ENCODE results near the gene RPS6KA2. TPM values are rescaled to one million over a fixed set of nuclear protein-coding genes. Genes with fewer than 3 reads are reported as not detected.

The RPS6KA2 gene
- total RNA-seq, 1 donor from 2014 or later = 37.5 TPM

DNA sequence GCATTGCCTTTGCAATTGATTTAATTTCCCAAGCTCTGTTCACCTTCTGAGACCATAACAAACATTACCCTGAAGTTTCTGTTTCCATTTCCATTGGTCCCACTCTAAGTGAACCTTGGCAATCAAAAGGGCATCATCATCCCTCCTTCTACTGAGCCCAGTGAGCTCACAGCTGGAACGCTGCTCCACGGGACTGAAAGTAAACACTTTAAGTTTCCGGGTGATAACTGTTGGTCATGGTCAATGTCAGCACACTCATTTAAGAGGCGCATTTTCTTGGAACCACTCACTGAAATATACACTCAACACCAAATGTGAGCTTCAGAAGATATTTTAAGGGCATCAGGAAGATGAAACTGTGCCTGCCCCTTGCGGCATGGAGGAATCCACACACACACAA, 37.1 kb upstream of the RPS6KA2 start:
- H3K4me1 Mint-ChIP-seq (ENCODE audit: low read depth) = peaks cover 6% of the 10 kb centered on the region
- no peaks in the 10 kb centered on the region for H3K9me3 Mint-ChIP-seq (ENCODE audit: low read depth)
- H3K4me3 Mint-ChIP-seq (ENCODE audit: low read depth) = no peak overlapping the region
- no peaks in the 10 kb centered on the region for H3K36me3 Mint-ChIP-seq (ENCODE audit: insufficient read depth)
- no peak for DNase-seq (ENCODE audit: low spot score, unreplicated experiment)
- H3K27ac Mint-ChIP-seq = no peak overlapping the region
- H3K27me3 Mint-ChIP-seq = peaks cover 39% of the 10 kb centered on the region
- TF ChIP-seq, protein P1, sequence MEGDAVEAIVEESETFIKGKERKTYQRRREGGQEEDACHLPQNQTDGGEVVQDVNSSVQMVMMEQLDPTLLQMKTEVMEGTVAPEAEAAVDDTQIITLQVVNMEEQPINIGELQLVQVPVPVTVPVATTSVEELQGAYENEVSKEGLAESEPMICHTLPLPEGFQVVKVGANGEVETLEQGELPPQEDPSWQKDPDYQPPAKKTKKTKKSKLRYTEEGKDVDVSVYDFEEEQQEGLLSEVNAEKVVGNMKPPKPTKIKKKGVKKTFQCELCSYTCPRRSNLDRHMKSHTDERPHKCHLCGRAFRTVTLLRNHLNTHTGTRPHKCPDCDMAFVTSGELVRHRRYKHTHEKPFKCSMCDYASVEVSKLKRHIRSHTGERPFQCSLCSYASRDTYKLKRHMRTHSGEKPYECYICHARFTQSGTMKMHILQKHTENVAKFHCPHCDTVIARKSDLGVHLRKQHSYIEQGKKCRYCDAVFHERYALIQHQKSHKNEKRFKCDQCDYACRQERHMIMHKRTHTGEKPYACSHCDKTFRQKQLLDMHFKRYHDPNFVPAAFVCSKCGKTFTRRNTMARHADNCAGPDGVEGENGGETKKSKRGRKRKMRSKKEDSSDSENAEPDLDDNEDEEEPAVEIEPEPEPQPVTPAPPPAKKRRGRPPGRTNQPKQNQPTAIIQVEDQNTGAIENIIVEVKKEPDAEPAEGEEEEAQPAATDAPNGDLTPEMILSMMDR (IDR thresholded peaks at IDR 0.05; ENCODE audit: unreplicated experiment) = no peak

DNA sequence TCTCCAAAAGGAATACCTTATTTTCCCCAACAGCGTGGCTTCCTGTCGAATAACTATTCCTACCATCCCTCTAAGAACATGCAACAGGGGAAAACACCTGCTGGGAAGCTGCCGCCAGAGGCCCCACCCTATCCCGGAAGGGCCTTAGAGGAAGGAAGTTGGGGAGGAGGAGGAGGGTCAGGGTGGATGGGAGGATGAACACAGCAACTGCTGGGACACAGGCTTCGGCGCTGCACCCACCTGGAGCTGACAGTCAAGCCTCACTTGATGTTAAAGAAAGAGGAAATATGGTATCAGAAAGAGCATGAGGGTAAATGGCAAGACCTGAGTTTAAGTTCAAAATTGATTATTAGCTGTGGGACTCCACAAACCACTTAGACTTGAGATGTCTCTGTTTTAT, 36.5 kb upstream of the RPS6KA2 start:
- TF ChIP-seq, protein P1 (IDR thresholded peaks at IDR 0.05; ENCODE audit: unreplicated experiment) = no peak

DNA sequence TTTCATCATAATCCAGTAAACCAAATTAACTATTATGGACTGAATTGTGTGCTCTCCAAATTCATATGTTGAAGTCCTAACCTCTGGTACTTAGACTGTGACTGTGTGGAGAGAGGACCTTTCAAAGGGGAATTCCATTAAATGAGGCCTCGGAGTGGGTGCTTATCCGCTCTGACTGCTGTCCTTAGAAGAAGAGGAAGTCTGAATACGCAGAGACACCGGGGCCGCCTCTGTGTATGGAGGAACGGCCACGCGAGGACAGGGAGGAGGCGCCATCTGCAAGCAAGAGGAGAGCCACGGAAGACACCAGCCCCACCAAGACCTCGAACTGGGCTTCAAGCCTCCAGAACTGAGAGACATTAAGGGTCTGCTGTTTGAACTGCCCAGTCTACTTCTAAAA, 35.6 kb upstream of the RPS6KA2 start:
- Mint-ChIP-seq H3K4me3 (ENCODE audit: low read depth) (no peak overlapping the region), H3K27me3 (peaks cover 37% of the 10 kb centered on the region), H3K36me3 (ENCODE audit: insufficient read depth) (no peaks in the 10 kb centered on the region), H3K4me1 (ENCODE audit: low read depth) (peaks cover 6% of the 10 kb centered on the region), H3K27ac (no peak overlapping the region), H3K9me3 (ENCODE audit: low read depth) (no peaks in the 10 kb centered on the region)
- DNase-seq (ENCODE audit: low spot score, unreplicated experiment) = no peak
- TF ChIP-seq, protein P1 (IDR thresholded peaks at IDR 0.05; ENCODE audit: unreplicated experiment) = no peak

More for the DNA sequence above, 36.5 kb upstream of the RPS6KA2 start:
- no peaks in the 10 kb centered on the region for H3K9me3 Mint-ChIP-seq (ENCODE audit: low read depth)
- H3K27ac Mint-ChIP-seq = no peak overlapping the region
- peaks cover 39% of the 10 kb centered on the region for H3K27me3 Mint-ChIP-seq
- DNase-seq (ENCODE audit: low spot score, unreplicated experiment) = no peak
- peaks cover 6% of the 10 kb centered on the region for H3K4me1 Mint-ChIP-seq (ENCODE audit: low read depth)
- no peaks in the 10 kb centered on the region for H3K36me3 Mint-ChIP-seq (ENCODE audit: insufficient read depth)
- no peak overlapping the region for H3K4me3 Mint-ChIP-seq (ENCODE audit: low read depth)

DNA sequence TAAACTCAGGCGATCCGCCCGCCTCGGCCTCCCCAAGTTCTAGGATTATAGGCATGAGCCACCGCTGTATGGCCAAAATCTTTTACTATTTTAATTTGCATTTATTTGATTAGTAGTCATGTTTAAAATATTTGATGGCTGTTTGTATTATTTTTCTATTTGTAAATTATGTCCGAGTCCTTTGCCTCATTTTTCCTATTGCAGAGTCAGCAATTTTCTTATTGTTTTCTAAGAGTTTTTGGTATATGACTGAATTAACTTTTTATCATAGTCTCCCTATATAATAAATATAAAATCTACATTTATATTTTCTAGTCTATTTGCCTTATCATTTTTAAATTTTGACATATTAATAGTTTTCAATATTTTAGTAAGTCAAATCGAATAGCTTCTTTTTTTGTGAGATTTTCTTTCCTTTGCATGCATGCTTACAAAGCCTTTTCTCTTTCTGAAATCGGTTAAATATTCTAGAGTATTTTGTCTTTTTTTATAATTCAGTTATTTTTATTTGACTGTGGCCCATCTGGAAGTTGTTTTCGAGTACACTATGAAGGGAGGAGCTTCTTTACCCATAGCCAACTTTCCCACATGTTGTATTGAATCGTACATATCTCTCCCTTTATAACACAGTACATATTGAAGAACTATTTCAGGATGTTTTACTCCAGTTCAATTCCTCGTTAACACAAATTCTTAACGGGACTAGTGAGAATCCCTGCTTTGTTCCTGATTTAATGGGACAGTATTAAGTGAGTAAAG, 34.5 kb upstream of the RPS6KA2 start:
- no peak for DNase-seq (ENCODE audit: low spot score, unreplicated experiment)
- Mint-ChIP-seq H3K36me3 (ENCODE audit: insufficient read depth) (no peaks in the 10 kb centered on the region), H3K4me3 (ENCODE audit: low read depth) (no peak overlapping the region), H3K9me3 (ENCODE audit: low read depth) (no peaks in the 10 kb centered on the region), H3K27me3 (peaks cover 38% of the 10 kb centered on the region), H3K27ac (no peak overlapping the region), H3K4me1 (ENCODE audit: low read depth) (peaks cover 6% of the 10 kb centered on the region)
- TF ChIP-seq, protein P1 (IDR thresholded peaks at IDR 0.05; ENCODE audit: unreplicated experiment) = no peak

DNA sequence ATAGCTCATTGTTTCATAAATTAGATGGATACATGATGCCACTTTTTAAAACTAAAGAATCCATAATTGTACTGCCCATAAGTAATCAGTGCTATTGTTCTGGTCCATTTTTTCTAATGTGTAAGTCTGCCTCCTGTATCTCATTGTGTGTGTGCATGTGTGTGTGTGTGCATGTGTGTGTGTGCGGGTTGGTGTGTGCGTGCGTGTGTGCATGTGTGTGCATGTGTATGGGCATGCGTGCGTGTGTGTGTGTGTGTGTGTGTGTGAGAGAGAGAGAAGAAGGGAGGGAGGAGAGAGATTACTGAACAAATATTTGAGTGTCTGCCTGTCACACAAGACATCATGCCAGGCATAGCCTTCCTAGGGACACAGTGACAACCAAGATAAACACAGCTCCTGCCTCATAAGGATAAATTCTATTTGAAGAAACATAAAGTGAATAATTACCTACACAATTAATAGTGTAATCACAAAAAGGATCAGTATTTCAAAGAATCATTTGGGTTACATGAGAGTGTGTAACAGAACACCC, 33.2 kb upstream of the RPS6KA2 start:
- TF ChIP-seq, protein P1 (IDR thresholded peaks at IDR 0.05; ENCODE audit: unreplicated experiment) = no peak
- H3K36me3 Mint-ChIP-seq (ENCODE audit: insufficient read depth) = no peaks in the 10 kb centered on the region
- no peak overlapping the region for H3K27ac Mint-ChIP-seq
- no peaks in the 10 kb centered on the region for H3K9me3 Mint-ChIP-seq (ENCODE audit: low read depth)
- DNase-seq (ENCODE audit: low spot score, unreplicated experiment) = no peak
- H3K27me3 Mint-ChIP-seq = peaks cover 31% of the 10 kb centered on the region
- H3K4me3 Mint-ChIP-seq (ENCODE audit: low read depth) = no peak overlapping the region
- peaks cover 6% of the 10 kb centered on the region for H3K4me1 Mint-ChIP-seq (ENCODE audit: low read depth)
